Trophoblast cell (in vitro differentiated cells and primary cell): ENCODE results near the gene SCN2A.

ENCODE experiments used
- DNase-seq, 2 donors: peaks; one replicate each; pipeline ENCODE4 v3.0.0-alpha.2; 2016
- H2AFZ ChIP-seq: 2 replicates; pipeline ENCODE4 v1.6.1; 2013; ENCODE audit warnings: low read length, moderate library complexity, mild to moderate bottlenecking; ENCODE audit not compliant: insufficient read depth, poor library complexity
- H2AK5ac ChIP-seq: 2 replicates; pipeline ENCODE4 v1.6.1; 2013; ENCODE audit warnings: mild to moderate bottlenecking, low read length
- H2BK120ac ChIP-seq: 2 replicates; pipeline ENCODE4 v1.6.1; 2013; ENCODE audit warnings: low read length, mild to moderate bottlenecking, moderate library complexity; ENCODE audit not compliant: insufficient read depth, poor library complexity
- H2BK12ac ChIP-seq: 2 replicates; pipeline ENCODE4 v1.6.1; 2013; ENCODE audit warnings: mild to moderate bottlenecking, low read length, moderate library complexity
- H2BK5ac ChIP-seq: 2 replicates; pipeline ENCODE4 v1.6.1; 2013; ENCODE audit warnings: low read length, low read depth, moderate library complexity, mild to moderate bottlenecking; ENCODE audit not compliant: poor library complexity
- H3K14ac ChIP-seq: 2 replicates; pipeline ENCODE4 v1.6.1; 2013; ENCODE audit warnings: mild to moderate bottlenecking, low read length
- H3K18ac ChIP-seq: 2 replicates; pipeline ENCODE4 v1.6.1; 2013; ENCODE audit warnings: mild to moderate bottlenecking, low read length
- H3K23ac ChIP-seq: 2 replicates; pipeline ENCODE4 v1.6.1; 2013; ENCODE audit warnings: low read length
- H3K27ac ChIP-seq: 2 replicates; pipeline ENCODE4 v1.5.1; 2013; ENCODE audit warnings: low read depth, mild to moderate bottlenecking, inconsistent platforms, low read length, moderate library complexity
- H3K27me3 ChIP-seq: 2 replicates; pipeline ENCODE4 v1.6.1; 2013; ENCODE audit warnings: inconsistent platforms, mild to moderate bottlenecking, low read length, moderate library complexity; ENCODE audit not compliant: insufficient read depth
- H3K36me3 ChIP-seq, 2 experiments: 1 replicate in 1 of 2; 2 replicates in 1 of 2; pipeline ENCODE4 v1.6.1; 2013; ENCODE audit warnings: low read length in 2 of 2, mild to moderate bottlenecking in 2 of 2, moderate library complexity in 1 of 2; ENCODE audit not compliant: insufficient read depth in 2 of 2, control insufficient read depth in 1 of 2
- H3K4ac ChIP-seq: 2 replicates; pipeline ENCODE4 v1.6.1; 2013; ENCODE audit warnings: low read depth, mild to moderate bottlenecking, low read length, moderate library complexity
- H3K4me1 ChIP-seq, 2 experiments: 1 replicate in 1 of 2; 2 replicates in 1 of 2; pipeline ENCODE4 v1.6.1; 2013; ENCODE audit warnings: low read length in 2 of 2, mild to moderate bottlenecking in 2 of 2, moderate library complexity in 1 of 2; ENCODE audit not compliant: insufficient read depth in 2 of 2, control insufficient read depth in 1 of 2
- H3K4me2 ChIP-seq: 2 replicates; pipeline ENCODE4 v1.6.1; 2013; ENCODE audit warnings: inconsistent platforms, mild to moderate bottlenecking, low read length, moderate library complexity
- H3K4me3 ChIP-seq: 2 replicates; pipeline ENCODE4 v1.5.1; 2013; ENCODE audit warnings: mild to moderate bottlenecking, low read depth, low read length, inconsistent platforms
- H3K79me1 ChIP-seq: one replicate; pipeline ENCODE4 v1.6.1; 2013; ENCODE audit warnings: low read length
- H3K79me2 ChIP-seq: 2 replicates; pipeline ENCODE4 v1.6.1; 2013; ENCODE audit warnings: low read length, mild to moderate bottlenecking; ENCODE audit not compliant: control insufficient read depth, insufficient read depth, poor library complexity
- H3K9ac ChIP-seq: 2 replicates; pipeline ENCODE4 v1.6.1; 2013; ENCODE audit warnings: mild to moderate bottlenecking, low read length
- H3K9me3 ChIP-seq: 2 replicates; pipeline ENCODE4 v1.6.1; 2013; ENCODE audit warnings: low read depth, mild to moderate bottlenecking, control low read depth, inconsistent platforms, low read length; ENCODE audit not compliant: insufficient read depth
- H4K12ac ChIP-seq: 2 replicates; pipeline ENCODE4 v1.6.1; 2013; ENCODE audit warnings: low read depth, mild to moderate bottlenecking, low read length, moderate library complexity
- H4K8ac ChIP-seq: 2 replicates; pipeline ENCODE4 v1.6.1; 2013; ENCODE audit warnings: low read depth, mild to moderate bottlenecking, low read length, moderate library complexity
- H4K91ac ChIP-seq: one replicate; pipeline ENCODE4 v1.6.1; 2013; ENCODE audit warnings: low read depth, mild to moderate bottlenecking, low read length, moderate library complexity
- WGBS: extraction: QIAGEN DNeasy Blood & Tissue Kit; methylation state at CpG from one replicate; pipeline ENCODE4 v1.1.7; 2013; ENCODE audit warnings: missing lambda C conversion rate; ENCODE audit not compliant: insufficient read length, insufficient coverage; ENCODE audit errors: extremely low coverage; 5-methylcytosine and 5-hydroxymethylcytosine counted together

The SCN2A gene

GRCh38 chr2:165434865-165435496 is 195.8 kb downstream of the SCN2A start:
- Histone ChIP-seq H3K36me3 (no peaks in the 10 kb centered on the region), H2BK5ac (no peak overlapping the region), H2BK120ac (no peak overlapping the region), H3K9me3 (no peaks in the 10 kb centered on the region), H4K12ac (no peak overlapping the region), H3K18ac (no peak overlapping the region), H3K27me3 (no peaks in the 10 kb centered on the region), H3K27ac (no peak overlapping the region), H3K23ac (no peak overlapping the region), H2AK5ac (no peak overlapping the region), H3K9ac (no peak overlapping the region), H2BK12ac (no peak overlapping the region), H2AFZ (no peak overlapping the region), H3K79me1 (no peaks in the 10 kb centered on the region), H3K4me2 (no peak overlapping the region), H4K91ac (no peak overlapping the region), H3K4ac (no peak overlapping the region), H3K4me3 (no peak overlapping the region), H3K79me2 (no peaks in the 10 kb centered on the region), H3K4me1 (no peaks in the 10 kb centered on the region), H3K14ac (no peak overlapping the region), H4K8ac (no peak overlapping the region)
- no CpG with 5 or more reads among the region's 1 CpG for WGBS
- no peak for DNase-seq

DNA sequence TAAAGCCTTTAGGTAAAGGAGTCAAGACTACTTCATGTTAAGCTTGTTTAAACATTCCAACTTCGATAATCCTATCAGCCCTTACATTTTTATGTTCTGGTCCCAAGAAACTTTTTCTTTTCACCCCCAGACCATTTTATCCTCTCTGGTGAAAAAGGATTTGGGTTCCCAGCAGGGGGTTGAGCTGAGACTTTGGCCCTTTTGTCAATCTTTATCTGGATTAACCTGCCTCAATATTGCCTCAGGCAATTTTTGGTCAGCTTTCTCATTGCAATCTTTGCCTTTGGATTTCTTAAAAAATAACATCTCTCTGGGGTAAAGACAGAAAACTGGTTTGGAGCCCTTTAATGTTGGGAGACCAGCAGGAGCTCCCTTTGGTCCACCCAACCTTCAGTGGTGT is 196.4 kb downstream of the SCN2A start:
- Histone ChIP-seq H3K79me2 (no peaks in the 10 kb centered on the region), H4K8ac (no peak overlapping the region), H3K4me2 (no peak overlapping the region), H3K36me3 (no peaks in the 10 kb centered on the region), H3K14ac (no peak overlapping the region), H2AFZ (no peak overlapping the region), H3K79me1 (no peaks in the 10 kb centered on the region), H3K18ac (no peak overlapping the region), H2BK5ac (no peak overlapping the region), H3K4ac (no peak overlapping the region), H4K12ac (no peak overlapping the region), H2BK12ac (no peak overlapping the region), H3K27me3 (no peaks in the 10 kb centered on the region), H3K27ac (no peak overlapping the region), H3K4me3 (no peak overlapping the region), H3K9me3 (no peaks in the 10 kb centered on the region), H2AK5ac (no peak overlapping the region), H3K4me1 (no peaks in the 10 kb centered on the region), H3K23ac (no peak overlapping the region), H4K91ac (no peak overlapping the region), H2BK120ac (no peak overlapping the region), H3K9ac (no peak overlapping the region)
- DNase-seq, result no peak
- WGBS, result no CpG with 5 or more reads among the region's 1 CpG

DNA sequence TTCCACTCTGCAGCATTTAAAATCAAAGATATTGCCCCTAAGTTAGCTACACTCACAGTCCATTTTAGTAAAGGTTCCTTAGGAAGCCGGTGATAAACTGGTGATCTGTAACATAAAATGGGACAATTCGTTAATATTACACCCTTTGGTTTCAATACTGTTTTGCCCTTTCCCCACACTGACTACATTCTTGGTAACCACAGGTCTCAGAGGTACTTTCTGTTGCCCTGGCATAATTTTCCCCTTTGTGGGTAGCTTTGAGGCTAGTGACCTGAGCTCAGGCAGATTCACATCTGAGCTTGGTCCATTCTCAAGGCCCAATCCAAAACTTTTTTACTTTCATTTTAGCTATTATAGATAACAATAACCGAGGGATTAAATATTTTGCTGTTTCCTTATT is 197.3 kb downstream of the SCN2A start:
- Histone ChIP-seq H3K27me3 (no peaks in the 10 kb centered on the region), H3K14ac (no peak overlapping the region), H4K12ac (no peak overlapping the region), H4K91ac (no peak overlapping the region), H3K27ac (no peak overlapping the region), H2BK5ac (no peak overlapping the region), H3K4me3 (no peak overlapping the region), H4K8ac (no peak overlapping the region), H3K23ac (no peak overlapping the region), H3K36me3 (no peaks in the 10 kb centered on the region), H3K4me2 (no peak overlapping the region), H2AFZ (no peak overlapping the region), H3K4me1 (no peaks in the 10 kb centered on the region), H2BK120ac (no peak overlapping the region), H3K79me2 (no peaks in the 10 kb centered on the region), H2AK5ac (no peak overlapping the region), H3K9ac (no peak overlapping the region), H3K4ac (no peak overlapping the region), H3K79me1 (no peaks in the 10 kb centered on the region), H3K18ac (no peak overlapping the region), H2BK12ac (no peak overlapping the region), H3K9me3 (no peaks in the 10 kb centered on the region)
- no CpG with 5 or more reads among the region's 3 CpGs for WGBS
- DNase-seq, result no peak

DNA sequence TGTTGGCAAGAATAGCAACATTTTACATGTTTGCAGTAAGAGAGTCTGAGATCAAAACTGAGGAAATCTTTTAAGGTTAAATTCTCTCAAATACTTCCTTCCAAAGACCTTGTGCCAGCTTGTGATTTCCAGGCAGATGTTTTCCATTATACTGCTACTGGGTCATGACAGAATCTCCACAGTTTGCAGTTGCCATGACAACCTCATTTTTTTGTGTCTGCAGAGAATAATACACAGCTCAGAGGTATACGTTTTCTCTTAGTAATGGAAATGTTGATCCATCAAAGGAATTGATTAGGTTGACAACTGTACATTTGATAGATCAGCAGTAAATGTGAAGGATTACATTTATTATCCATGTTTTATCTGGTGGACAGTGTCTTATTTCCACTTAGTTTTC is 201.2 kb downstream of the SCN2A start:
- Histone ChIP-seq H3K4me3 (no peak overlapping the region), H2BK5ac (no peak overlapping the region), H3K4me2 (no peak overlapping the region), H3K79me2 (no peaks in the 10 kb centered on the region), H2AK5ac (no peak overlapping the region), H3K9me3 (no peaks in the 10 kb centered on the region), H2BK12ac (no peak overlapping the region), H3K79me1 (no peaks in the 10 kb centered on the region), H3K23ac (no peak overlapping the region), H3K27me3 (no peaks in the 10 kb centered on the region), H3K4me1 (no peaks in the 10 kb centered on the region), H3K18ac (no peak overlapping the region), H2BK120ac (no peak overlapping the region), H4K12ac (no peak overlapping the region), H2AFZ (no peak overlapping the region), H3K36me3 (no peaks in the 10 kb centered on the region), H3K4ac (no peak overlapping the region), H3K27ac (no peak overlapping the region), H4K8ac (no peak overlapping the region), H3K9ac (no peak overlapping the region), H4K91ac (no peak overlapping the region), H3K14ac (no peak overlapping the region)
- WGBS, result no CpG with 5 or more reads among the region's 1 CpG
- DNase-seq, result peak in 1 of 2 donors; percentile 62
